GM18519 (cell line): ENCODE data around the gene LRFN2.

Source experiments
- ATAC-seq: cut with Tn5 transposase; IDR thresholded peaks from one replicate; pipeline ENCODE4 v1.9.1; 2021; ENCODE audit warnings: mild to moderate bottlenecking, moderate library complexity; ENCODE audit not compliant: unreplicated experiment, low FRiP score

The LRFN2 gene

DNA sequence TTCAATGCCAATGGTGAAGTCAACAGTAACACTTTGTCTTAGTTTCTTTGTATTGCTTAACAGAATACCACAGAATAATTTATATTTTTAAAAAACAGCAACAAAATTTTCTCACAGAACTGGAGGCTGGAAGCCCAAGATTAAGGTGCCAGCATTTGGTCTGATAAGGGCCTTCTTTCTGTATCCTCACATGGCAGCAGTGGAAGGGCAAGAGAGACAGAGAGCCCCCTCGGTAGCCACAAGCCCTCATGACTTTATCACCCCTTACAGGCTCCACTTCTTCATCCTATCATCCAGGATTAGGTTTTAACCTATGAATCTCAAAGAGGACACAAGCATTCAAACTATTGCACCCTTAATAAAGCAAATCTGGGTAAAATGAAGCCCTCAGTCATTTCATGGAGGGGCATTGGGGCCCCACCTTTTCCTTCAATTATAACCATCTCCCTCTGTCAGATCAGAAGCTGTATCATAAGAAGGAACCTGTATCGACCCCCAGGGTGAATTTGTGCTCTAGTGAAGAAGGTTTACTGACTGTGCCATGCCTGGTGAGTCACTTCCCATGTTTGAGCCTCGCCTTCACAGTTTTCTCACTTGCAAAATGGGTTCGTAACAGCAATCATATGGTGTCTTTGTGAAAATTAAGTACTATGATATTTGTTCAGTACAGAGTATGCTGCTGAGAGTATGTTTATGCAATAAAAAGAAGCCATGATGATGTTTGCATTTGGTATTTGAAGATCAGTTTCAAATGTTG, 178.2 kb downstream of the LRFN2 start:
- ATAC-seq, result no peak

DNA sequence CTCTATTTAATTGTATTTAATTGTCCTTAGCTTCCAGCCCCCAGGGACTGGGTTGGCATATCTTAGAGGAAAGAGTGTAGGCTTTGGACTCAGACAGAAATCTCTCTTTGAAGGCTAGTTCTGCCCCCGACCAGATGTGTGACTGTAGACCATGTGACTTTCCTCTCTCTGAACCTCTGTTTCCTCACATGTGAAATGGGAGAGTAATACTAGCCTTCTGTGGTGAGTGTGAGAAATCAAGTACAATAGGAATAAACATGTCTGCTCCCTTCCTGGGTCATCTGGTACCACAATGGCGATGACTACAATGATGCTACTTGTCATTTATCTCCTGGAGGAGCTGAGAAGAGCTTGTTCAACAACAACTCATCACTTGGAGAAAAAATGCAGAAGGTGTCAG, 179.9 kb downstream of the LRFN2 start:
- ATAC-seq, result no peak

DNA sequence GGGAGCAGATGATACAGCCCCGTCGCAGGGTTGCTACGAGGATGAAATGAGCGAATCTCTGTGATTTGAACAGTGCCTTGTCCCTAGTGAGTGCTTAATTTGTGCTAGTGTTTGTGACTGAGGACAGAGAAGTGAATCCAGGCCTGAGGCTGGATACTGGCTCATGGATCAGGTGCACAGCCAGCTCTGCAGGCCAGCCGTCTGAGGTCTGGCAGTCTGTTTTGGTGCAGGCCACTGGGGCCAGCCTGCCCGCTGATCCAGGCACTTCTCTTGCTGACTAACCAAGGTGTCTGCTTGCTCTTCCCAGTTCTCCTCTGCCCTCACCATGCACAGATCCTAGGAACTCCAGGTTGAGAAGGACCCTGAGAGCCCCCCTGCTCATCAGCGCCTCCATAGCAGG, 181.0 kb downstream of the LRFN2 start:
- ATAC-seq, result no peak

DNA sequence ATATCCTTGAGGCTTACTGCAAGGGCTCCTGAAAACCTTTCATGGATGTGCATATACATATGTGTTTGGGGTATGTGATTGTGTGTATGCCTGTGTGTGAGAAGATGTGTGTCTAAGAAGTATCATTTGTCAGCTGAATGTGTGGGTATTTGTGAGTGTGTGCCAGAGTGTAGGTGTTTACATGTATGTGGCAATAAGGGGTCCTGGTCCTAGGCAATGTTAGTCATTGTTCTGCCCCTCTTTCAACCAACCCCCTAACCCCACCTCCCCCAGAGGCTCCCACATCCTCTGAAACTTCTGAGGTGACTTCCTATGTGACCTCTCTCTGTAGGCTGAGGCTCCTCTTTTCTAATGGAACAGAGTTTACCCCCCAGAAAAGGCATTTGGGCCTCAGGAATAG, 186.4 kb downstream of the LRFN2 start:
- no peak for ATAC-seq

DNA sequence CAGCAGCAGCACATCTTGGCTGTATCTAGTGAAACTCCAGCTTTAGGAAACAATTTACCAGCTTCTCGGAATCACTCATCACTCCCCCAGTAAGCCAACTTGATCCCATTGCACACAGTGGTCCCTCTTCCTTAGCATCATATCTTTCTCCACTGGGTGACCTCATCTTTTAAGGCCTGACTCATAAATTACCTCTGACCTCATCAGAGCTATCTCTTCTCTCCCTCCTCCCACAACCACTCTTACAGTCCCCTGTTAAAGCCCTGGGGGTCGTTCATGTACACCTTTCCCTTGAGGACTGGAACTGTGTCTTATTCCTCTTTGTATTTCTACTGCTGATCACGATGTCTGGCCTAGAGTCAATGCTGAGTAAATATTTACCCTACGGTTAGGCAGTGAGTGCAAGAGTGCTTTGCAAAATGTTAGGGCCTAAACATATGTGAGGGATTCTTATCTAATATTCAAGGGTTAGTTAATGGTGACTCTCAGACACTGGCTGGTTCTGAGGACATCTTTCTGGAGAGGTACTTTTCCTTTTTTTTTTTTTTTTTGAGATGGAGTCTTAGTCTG, 187.2 kb downstream of the LRFN2 start:
- ATAC-seq, result no peak

DNA sequence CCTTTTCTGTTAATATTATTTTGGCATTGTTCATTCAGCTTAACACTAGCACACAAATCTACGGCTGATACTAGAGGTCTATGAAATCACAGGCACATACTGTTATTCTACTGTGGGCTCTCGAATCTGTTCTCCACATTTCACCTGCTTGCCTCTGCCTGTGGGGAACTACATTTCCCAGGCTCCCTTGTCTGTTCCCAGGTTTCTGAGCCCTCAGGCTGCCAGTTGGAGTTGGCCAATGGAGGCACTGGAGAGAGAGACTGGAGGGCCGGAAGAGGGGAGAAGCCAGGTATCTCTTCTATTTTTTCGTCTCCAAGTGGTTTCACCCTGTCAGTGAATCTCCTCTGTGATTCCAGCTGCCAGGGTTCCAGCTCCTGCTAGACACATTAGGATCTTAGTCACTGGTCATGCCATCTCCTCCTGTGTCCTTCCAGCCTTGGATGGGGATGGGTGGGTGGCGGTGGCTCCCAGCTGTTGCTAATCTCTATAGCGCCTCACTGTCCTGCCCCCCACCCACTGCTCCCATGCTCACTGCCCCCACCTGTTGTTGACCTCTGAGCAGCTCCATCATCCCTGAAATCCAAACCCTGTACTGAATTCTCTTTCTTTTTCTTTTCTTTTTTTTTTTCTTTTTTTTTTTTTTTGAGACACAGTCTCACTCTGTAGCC, 188.2 kb downstream of the LRFN2 start:
- no peak for ATAC-seq

DNA sequence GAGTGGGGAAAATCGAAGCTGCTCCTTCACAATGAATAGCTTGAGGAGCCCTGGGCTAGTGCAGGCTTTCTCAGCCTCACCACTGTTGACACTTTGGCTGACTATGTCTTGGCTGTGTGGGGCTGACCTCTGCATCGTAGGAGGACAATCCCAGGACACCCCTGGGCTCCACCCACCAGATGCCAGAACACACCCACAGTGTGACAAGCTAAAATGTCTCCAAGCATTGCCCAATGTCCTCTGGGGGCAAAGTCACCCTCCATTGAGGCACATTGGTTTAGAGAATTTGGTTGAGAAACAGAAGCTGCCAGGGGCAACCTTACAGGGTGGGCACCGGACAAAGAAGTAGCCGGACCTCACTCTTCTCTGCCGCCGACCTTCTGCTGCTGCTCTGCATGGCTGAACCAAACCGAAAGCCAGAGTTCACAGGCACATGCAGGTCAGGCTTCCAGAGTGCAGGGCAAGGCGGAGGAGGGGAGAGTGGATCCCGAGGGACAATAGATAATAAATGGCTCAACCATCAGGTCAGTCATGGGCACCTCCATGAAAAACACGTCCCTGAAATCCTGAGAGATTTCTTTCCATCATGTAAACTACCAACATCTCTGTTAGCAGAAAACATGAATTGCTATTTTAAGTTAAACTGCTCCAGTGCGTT, 189.0 kb downstream of the LRFN2 start:
- ATAC-seq, result no peak

DNA sequence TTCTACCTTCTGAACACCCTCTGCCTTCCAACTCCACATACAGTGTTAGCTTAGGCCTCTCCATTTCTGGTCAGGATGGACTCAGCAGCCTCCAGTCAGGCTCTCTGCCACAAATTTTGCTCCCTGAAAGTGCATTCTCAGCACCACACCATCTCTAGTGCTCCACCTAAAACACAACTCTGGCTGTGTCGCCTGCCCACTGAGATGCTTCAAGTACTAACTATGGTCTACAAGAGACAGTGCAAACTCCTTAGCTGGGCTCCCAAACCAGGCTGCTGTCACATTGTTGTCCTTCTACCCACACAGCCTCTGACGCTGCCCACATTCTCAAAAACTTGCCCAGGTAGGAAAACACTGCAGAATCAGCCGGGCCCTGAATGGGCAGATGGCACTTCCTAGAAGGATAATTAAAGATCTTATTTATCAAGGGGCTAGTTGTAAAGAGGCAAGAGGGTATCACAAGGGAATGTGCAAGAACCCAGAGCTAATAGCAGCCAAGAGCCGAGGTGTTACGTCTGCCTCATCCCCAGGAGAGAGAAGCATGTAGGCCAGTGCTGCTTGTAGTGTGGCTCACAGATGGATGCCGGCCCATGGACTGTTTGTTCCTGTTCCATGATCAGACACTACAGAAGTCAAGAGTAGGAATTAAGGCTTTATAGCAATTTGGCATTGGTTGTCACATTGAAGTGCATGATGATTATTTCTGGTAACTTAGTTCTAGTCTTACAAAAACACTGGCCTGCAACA, 189.7 kb downstream of the LRFN2 start:
- ATAC-seq, result no peak

DNA sequence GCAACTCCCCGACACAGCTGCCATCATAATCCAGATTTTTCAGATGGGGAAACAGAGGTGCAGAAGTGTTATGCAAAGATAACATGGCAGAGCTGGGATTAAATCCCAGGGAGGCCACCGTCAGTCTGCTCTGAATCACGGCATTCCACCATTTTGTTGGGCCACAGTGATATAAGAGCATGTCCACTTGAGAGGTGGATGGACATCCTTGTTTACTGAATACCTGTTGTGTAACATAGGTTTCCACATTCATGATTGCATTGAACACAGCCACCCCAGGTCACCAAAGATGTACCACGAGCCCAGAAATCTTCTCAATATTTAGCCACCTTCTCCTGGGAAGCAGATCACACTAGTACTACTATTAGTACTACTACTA, 191.5 kb downstream of the LRFN2 start:
- ATAC-seq, result no peak

DNA sequence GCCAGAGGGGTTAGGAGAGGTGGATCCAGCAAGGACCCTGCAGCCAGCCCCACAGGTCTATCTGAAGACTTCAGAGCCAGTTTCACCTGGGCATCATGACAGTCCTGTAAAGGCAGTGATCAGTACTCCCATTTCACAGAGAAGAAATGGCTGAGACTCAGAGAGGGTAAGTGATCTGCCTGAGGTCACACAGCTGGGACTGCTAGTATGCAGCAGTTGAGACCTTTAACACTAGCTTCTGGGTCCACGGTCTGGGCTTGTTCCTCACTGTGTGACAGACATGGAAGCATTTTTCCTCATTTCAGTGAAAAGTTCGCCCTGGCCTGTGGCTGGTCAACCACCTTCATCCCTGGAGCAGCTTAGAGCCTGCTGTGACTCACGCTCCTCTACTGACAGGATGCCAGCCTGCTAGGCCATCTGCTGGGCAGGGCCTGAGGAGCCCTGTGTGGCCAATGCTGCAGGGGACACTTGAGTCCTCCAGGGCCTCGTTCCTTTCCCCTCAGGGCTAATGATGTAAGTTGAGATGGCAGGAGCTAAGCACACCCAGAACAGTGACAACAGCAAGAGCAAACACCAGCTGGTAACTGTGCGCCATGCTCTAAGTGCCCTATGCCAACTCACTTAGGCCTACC, 192.0 kb downstream of the LRFN2 start:
- no peak for ATAC-seq

DNA sequence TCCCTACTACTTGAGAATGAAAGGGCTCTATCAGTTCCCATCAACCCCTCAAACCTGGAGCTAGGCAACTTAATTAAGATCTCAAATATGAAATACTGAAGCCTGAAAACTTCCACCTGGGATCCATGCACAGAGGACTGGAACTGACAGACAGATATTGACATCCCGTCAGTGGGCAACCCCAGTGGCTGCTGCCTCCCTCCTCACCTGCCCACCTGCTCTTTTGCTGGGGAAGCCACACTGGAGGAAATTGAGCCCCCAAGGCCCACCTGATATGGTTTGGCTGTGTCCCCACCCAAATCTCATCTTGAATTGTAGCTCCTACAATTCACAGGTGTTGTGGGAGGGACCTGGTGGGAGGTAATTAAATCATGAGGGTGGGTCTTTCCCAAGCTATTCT, 192.8 kb downstream of the LRFN2 start:
- ATAC-seq, result no peak

DNA sequence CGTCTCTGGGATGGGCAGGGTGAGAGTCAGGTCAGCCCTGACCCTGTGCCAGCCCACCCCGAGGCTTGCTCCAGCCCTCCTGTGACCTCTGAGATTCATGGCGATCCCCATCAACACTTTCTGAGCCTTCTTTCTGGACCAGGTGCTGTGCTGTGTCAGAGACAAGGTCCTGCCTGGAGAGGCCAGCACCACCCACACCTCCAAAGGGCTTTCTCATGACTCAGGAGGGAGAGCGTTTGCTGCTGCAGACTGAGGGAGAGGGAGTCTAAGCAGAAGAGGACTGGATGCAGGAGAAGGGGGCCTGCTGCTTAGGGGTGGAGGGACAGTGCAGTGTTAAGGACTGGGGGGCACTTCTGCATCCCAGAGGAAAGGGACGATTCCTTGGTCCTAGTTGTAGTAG, 193.5 kb downstream of the LRFN2 start:
- no peak for ATAC-seq

DNA sequence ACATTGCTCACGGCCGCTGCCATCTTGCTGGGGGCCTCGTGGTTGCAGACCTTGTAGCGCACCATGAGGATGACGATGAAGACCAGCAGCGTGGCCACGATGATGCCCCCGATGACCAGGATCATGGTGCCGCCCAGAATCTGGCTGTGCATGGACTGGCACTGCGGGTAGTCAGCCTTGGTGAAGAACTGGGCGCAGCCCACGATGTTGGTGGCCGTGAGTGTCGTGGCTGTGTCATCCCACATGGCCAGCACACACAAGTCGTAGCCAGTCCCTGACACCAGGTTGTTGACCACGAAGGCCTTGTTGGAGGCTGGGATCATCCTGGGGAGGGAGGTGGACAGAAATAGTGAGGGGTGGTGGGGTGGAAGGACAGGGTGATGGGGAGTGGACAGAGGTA, 194.6 kb downstream of the LRFN2 start:
- ATAC-seq, result no peak

DNA sequence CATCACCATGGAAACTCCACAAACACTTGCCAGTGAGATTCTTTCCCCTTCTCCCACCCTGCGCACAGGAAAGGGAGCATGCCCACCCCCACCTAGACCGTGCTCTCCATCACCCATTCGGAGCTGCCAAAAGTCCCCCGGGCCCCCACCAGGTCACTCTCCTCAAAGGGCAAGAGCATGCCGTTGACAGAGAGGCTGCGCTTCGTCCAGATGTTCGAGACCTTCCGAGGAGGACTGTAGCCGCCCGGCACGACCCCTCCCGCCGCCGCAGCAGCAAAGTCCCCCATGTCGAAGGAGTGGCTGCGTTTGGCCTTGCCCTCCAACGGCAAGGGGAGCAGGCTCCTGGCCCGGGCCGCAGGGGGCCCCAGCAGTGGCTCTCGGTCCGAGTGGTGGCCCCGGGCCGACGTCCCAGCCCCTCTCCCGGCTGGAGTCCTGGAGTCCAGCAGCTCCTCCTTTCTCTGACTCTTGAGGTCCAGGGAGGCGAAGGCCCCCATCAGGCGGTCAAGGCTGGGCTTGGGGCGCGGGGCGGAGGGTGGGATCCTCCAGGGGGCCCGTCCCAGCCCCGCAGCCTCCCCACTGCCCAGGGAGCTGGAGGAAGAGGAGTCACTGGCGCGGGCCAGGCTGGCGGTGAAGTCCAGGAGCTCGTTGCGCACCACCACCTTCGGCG, 195.2 kb downstream of the LRFN2 start:
- no peak for ATAC-seq

DNA sequence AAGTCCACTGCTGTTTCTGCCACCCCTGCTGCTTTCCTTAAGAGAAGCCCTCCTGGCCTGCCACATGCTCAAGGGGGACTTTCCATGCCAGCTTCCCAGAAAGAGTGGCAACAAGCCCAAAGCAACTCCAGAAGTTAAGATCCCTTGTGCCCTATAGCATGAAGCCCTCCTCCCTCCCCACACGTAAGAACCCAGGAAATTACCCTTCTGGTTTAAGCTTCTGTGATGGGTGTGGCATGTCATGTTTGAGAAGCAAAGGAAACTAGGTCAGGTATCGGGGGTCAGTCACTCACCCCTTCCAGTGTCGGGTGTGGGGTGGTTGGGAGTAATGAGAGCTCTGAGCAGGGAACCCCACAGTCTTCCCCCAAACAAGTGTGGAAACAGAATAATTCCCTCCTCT, 196.1 kb downstream of the LRFN2 start:
- ATAC-seq, result no peak

DNA sequence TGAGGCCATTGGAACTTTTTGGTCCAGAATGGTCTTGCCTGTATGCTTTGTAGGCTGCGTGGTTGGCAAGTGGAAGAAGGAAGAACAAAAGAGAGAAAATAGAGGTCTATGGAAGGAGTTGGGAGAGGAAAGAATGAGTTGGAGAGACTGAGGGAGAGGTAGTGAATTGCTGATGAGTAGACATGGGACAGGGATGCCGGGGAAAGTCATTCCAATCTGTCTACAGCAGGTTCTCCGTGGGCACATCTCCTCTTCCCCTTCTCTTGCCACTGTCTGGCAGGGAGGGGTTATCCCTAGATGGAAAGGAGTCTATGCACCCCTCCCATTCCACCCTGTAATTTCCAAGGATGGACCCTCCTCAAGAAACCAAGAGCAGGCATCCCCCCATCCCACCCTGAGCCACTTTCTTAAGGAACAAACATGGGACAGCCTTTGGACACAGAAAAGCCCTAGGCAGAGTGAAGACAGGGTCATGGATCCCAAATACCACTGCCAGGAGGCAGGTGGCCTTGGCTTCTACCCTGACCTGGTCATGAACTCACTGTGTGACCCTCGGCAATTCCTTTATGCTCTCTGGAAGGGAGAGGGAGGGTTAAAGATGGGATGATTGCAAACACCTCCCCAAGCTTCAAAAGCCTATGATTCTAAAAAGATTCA, 196.9 kb downstream of the LRFN2 start:
- no peak for ATAC-seq

DNA sequence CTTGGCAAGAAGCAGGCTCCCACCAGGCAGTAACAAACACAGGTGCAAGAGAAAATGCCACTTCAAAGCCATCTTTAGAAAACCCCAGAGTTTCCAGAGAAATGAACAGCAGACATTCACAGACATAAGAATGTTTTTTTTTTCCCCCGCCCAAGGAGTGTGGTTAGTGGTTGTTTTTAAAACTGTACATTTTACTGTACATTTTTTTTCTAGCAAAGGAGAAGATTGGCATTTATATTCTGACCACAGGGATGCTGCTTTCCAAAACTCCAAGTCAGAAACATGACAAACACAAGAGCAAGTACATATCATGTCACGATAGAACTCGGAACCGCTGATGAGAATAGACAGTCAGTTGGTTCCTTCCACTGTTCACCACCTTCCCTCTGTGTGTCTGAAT, 197.9 kb downstream of the LRFN2 start:
- no peak for ATAC-seq

DNA sequence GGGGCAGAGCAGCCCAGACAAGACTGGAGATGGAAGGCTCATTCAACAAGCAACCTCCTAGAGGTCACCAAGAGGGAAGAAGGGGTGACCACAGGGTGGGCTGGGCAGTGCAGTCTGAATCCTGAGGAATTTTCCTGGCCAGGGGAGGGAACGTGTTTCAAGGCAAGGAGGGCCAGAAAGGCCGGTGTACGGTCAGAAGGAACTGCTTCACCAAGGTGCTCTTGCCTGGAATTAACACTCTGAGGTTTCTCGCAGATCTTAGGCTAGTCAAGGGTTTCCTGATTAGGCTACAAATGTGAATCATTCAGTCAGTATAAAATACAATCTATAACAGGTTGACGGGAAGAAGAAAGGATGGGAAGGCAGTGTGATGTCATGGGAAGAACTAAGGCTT, 199.3 kb downstream of the LRFN2 start:
- no peak for ATAC-seq

DNA sequence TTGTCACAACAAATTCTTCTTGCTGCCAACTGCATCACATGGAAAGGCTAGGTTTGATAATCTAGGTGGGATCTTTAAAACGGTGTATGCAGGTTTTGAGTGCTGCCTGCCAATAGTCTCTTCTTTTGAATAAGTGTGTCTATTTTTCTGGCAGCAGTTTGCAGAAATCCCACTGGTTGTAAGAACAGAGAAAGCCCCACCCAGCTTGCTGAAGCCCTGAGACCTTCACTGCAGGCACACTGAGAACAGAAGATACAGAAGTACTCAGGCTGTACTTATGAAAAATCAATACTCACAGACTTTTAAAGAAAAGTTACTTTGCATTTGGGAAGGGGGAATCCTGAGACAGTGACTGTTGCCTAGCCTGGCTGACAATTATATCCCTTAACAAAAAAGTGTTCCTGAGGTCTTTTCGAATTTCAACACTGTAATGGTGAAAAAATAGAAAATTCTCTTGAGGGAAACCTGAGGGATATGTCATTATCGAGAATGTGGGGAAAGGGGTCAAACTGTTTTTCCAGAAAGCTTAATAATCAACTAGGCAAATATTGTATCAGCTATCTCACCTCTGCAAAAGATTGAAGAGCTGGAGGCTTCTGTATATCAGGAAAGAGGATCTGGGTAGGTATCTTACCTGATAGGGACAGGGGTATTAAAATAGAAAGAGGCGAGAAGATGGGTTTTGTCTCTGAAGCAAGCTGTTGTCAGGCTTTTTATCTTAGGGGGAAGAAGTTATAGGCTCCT, 199.9 kb downstream of the LRFN2 start:
- no peak for ATAC-seq
